SKM-1 (cell line): Measurements from ENCODE around the gene HOTAIR.

Experiments
- DNase-seq: peaks from one replicate; lab custom pipeline; 2025; ENCODE audit not compliant: unreplicated experiment; lab: John Stamatoyannopoulos, UW

The HOTAIR gene

GRCh38 chr12:53988541-53989226 lies 13.9 kb upstream of the HOTAIR start:
- DNase-seq: no peak

GRCh38 chr12:53987787-53988230 lies 13.1 kb upstream of the HOTAIR start:
- no peak for DNase-seq

- DNase-seq: no peak
Measured at GRCh38 chr12:53986686-53987483, 12.1 kb upstream of the HOTAIR start.

- DNase-seq: no peak
Measured at GRCh38 chr12:53985994-53986685, 11.4 kb upstream of the HOTAIR start.

- DNase-seq: no peak
Measured at GRCh38 chr12:53985692-53985993, 10.9 kb upstream of the HOTAIR start.

- no peak for DNase-seq
Measured at GRCh38 chr12:53984901-53985691, 10.3 kb upstream of the HOTAIR start, which contains the start of gene HOXC10. Gene HOXC10, plus strand, starts transcription at chr12:53985146. Its CDS starts 114 bp downstream, at chr12:53985260.

- DNase-seq: no peak
Measured at GRCh38 chr12:53983950-53984572, 9.3 kb upstream of the HOTAIR start.

GRCh38 chr12:53983568-53983949 lies 8.8 kb upstream of the HOTAIR start:
- DNase-seq: no peak

- DNase-seq: no peak
Measured at GRCh38 chr12:53982648-53983567, 8.2 kb upstream of the HOTAIR start.

- no peak for DNase-seq
Measured at GRCh38 chr12:53981634-53982565, 7.1 kb upstream of the HOTAIR start.

GRCh38 chr12:53980802-53981496 lies 6.2 kb upstream of the HOTAIR start:
- DNase-seq: no peak

- no peak for DNase-seq
Measured at GRCh38 chr12:53980104-53980801, 5.5 kb upstream of the HOTAIR start.

GRCh38 chr12:53978477-53979356 lies 4.0 kb upstream of the HOTAIR start:
- DNase-seq: no peak

- no peak for DNase-seq
Measured at GRCh38 chr12:53977596-53978445, 3.1 kb upstream of the HOTAIR start.

- no peak for DNase-seq
Measured at GRCh38 chr12:53976823-53977595, 2.3 kb upstream of the HOTAIR start.
